H54 (cell line): ENCODE results near the gene DHX35.

Experiments
- DNase-seq: peaks from one replicate; pipeline ENCODE4 v3.0.0; 2011; ENCODE audit warnings: low spot score, mixed read lengths; ENCODE audit not compliant: insufficient read length
- FAIRE-seq: peaks from 3 replicates; lab custom pipeline; 2011; peaks lifted over from hg19 to GRCh38; lab: Jason Lieb, UNC
- POLR2A ChIP-seq: IDR thresholded peaks from 2 replicates; pipeline ENCODE4 v1.6.1; 2011; ENCODE audit warnings: low read depth, mild to moderate bottlenecking, low read length

DHX35 gene, protein sequence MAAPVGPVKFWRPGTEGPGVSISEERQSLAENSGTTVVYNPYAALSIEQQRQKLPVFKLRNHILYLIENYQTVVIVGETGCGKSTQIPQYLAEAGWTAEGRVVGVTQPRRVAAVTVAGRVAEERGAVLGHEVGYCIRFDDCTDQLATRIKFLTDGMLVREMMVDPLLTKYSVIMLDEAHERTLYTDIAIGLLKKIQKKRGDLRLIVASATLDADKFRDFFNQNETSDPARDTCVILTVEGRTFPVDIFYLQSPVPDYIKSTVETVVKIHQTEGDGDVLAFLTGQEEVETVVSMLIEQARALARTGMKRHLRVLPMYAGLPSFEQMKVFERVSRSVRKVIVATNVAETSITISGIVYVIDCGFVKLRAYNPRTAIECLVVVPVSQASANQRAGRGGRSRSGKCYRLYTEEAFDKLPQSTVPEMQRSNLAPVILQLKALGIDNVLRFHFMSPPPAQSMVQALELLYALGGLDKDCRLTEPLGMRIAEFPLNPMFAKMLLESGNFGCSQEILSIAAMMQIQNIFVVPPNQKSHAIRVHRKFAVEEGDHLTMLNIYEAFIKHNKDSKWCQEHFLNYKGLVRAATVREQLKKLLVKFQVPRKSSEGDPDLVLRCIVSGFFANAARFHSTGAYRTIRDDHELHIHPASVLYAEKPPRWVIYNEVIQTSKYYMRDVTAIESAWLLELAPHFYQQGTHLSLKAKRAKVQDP

DNA sequence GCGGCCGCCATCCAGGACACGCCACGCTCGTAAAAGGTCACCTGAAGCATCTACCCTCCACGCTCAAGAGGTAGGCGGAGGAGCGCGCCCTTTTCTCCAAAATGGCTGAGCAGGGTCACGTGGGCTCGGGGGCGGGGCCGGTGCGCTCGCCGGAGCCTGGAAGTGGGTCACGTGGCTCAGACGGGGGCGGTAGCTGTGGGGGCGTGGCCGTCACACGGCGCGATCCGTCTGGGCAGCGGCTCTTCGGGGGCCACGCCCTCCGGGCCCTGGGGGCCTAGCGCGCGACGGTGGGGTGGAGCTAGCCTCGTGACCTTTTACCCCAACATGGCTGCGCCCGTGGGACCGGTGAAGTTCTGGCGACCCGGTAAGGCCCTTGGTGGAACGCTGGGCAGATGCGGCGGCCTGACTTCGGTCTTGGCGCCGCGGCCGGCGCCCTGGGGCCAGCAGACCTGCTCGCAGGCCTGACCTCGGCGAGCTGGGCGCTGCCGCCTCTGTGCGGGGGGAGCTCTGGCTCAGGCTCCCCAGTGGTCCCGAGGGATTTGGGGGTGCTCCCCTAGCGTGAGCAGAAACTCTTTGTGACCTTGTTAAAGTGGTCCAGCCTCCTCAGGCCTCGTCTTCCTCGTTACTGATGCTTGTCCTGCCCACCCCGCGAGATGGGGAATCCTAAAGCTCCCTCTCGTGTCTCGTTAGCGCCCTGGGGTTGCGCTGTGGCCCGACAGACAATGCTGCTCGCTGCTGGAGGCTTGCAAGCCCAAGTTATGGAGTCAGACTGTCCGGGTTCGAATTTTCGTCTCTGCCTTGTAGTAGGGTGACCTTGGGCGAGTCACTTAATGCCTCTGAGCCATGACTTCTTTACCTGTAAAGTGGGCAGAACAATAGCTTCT lies at the start of gene DHX35:
TSS of gene DHX35 (plus strand) at position 301 of the 884 bp plus-strand sequence. CDS start at position 325, 24 bp downstream.
- TF ChIP-seq POLR2A, result peak; percentile 62
- FAIRE-seq, result peak; percentile 61
- DNase-seq, result peak; percentile 94

DNA sequence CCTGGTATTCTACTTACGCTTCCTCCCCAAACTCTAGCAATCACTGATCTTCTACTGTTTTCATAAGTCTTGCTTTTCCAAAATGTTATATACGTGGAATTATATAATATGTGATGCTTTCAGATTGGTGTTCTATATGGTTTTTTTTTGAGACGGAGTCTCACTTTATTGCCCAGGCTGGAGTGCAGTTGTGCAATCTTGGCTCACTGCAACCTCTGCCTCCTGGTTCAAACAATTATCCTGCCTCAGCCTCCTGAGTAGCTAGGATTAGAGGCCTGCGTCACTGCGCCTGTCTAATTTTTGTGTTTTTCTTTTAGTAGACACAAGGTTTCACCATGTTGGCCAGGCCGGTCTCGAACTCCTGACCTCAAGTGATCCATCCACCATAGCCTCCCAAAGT lies 46.8 kb upstream of the DHX35 start:
- DNase-seq, result no peak

DNA sequence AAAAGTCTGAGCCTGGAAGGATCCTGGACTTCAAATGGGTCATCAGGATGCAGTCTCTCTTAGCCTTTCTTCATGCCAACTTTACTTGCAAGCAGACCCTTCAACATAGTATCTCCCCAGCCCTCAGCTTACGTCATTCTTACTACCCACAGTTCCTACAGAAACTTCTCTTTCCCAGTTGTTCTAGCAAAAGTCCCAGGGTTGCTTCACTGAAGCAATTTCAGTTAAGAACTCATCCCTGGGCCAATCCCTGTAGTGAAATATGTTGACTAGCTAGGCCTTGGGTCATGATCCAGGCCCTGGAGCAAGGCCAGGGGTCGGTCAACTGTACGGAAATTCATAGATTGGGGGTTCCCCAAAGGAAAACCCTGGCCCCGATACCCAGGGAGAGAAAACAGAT lies 44.5 kb upstream of the DHX35 start:
- FAIRE-seq, result no peak
- no peak for TF ChIP-seq POLR2A
- no peak for DNase-seq

More for the DNA sequence above, 46.8 kb upstream of the DHX35 start:
- TF ChIP-seq POLR2A, result no peak
- no peak for FAIRE-seq

DNA sequence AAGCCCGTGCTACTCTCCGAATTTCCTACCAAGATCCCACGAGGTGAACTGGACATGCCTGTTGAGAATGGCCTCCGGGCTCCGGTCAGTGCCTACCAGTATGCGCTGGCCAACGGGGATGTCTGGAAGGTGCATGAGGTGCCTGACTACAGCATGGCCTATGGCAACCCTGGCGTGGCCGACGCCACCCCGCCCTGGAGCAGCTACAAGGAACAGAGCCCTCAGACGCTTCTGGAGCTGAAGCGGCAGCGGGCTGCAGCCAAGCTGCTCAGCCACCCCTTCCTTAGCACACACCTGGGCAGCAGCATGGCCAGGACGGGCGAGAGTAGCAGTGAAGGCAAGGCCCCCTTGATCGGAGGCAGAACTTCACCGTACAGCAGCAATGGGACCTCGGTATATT lies 44.0 kb upstream of the DHX35 start:
- DNase-seq, result no peak
- no peak for TF ChIP-seq POLR2A
- no peak for FAIRE-seq

DNA sequence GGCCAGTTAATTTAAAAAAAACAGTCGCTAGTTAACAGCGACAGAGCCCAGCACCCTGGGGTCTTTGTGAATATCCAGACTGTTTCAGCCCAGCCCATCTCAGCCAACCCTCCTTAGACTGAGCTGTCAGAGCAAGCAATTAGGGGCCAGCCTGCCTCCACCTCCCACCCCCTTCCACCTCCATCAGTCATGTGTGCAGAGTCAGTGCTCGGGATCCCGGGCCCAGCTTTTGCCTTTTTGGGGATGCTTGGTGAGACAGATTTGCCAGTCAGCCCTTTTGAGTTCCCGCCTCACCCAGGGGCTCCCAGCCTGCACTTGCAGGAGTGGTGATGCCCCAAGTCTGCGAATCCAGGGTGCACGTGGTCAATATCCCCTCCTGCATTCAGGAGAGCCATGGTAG lies 42.5 kb upstream of the DHX35 start:
- no peak for TF ChIP-seq POLR2A
- DNase-seq (no peak), FAIRE-seq (no peak)

DNA sequence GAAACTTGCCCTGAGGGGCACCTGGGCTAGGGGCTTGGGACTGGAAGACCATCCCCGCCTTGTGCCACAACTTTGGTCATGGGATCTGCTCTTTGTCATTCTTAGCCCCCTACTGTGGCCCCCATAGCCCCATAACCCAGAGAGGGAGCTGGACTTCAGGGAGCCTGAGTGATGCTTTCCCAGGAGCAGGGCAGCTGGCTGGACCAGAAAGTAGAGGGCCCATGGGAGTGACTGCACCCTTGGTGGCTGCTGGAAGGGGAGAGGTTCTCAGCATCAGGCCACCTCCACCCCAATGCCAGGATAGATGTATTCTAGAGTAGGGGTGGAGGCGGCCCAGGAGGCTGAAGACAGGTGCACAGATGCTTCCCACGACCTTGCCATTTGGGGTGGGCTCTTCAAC lies 41.7 kb upstream of the DHX35 start:
- DNase-seq, result no peak
- no peak for TF ChIP-seq POLR2A
- FAIRE-seq, result no peak

DNA sequence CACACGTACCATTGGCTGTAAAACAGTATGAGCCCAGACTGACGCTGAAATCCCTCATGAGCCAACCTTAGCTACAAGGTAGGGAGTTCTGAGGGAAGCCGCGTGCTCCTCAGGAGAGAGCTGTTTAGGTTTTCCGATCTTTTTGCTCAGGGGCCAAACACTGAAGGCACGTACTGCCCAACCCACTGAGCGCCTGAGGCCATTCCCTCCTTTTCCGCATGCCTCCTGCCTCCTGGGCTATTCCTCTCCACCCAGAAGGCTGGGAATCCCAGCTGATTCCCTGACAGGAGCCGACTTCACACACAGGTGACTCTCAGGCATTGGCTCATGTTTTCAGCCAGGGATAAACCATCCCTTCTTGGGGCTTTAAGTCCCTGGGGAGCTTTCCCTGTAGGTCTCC lies 41.3 kb upstream of the DHX35 start:
- TF ChIP-seq POLR2A, result no peak
- DNase-seq (no peak), FAIRE-seq (no peak)

DNA sequence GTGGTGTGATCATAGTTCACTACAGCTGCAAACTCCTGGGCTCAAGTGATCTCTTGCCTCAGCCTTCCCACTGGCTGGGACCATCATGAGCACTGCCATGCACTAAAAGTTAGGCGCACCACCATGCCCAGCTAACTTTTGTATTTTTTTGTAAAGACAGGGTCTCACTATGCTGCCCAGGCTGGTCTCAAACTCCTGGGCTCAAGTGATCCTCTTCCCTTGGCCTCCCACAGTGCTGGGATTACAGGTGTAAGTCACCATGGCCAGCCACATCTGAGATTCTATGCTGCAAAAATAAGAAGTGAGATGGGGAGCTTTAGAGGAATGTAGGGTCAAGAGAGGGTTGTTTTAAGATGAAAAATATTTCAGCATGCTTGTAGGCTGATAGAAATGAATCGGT lies 37.4 kb upstream of the DHX35 start:
- no peak for TF ChIP-seq POLR2A
- DNase-seq, result no peak
- no peak for FAIRE-seq

DNA sequence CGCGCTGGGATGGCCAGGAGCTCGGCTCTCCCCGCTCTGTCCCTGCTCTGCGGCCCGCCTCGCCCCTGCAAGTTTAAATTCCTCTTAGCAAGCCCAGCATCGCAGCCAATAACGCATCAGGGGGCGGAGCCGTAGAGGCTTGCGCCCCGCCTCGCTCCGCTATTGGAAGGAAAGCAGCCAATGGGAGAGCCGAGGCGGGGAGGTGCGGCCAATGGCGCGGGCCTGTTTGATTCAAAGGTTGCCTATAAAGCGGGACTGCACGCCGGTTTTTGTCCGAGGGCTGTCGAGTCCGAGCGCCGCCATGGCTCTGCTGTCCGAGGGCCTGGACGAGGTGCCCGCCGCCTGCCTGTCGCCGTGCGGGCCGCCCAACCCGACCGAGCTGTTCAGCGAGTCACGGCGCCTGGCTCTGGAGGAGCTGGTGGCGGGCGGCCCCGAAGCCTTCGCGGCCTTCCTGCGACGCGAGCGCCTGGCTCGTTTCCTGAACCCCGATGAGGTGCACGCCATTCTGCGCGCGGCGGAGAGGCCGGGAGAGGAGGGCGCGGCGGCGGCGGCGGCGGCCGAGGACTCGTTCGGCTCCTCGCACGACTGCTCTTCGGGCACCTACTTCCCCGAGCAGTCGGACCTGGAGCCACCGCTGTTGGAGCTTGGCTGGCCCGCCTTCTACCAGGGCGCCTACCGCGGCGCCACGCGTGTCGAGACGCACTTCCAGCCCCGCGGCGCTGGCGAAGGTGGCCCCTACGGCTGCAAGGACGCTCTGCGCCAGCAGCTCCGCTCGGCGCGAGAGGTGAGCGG lies 35.8 kb upstream of the DHX35 start, which contains the start of gene FAM83D:
TSS of gene FAM83D (plus strand) at position 276 of the 792 bp plus-strand sequence. CDS start at position 302, 26 bp downstream.
- peak; percentile 96 for DNase-seq
- peak; percentile 97 for TF ChIP-seq POLR2A
- FAIRE-seq, result no peak

DNA sequence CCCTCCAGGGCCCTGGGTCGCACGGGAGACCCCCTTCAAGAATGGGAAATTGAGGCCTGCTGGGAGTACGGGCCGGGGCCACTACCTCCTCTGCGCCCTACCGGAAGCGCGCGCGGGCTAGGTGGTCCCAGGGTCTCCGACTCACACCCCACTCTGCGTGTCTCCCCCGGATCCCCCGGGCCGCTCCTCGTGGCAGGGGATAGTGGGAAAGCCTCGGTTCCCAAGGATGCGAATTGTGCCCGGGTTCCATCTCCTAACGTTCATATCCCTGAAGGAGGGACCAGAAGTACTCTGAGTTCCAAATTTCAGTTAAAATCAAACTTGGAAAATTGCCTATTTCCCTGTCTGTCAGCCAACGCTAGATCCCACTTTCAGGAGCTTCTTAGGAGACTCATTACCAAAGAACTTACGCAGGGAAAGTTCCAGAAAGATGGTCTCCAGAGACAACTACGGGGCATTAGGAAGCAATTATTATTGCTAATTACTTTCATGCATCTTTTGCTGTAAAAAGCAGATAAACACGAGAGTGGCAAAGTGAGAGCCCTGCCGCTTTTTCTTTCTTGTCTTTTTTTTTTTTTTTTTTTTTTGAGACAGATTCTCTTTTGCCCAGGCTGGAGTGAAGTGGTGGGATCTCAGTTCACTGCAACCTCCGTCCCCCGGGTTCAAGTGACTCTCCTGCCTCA lies 35.1 kb upstream of the DHX35 start:
- no peak for FAIRE-seq

DNA sequence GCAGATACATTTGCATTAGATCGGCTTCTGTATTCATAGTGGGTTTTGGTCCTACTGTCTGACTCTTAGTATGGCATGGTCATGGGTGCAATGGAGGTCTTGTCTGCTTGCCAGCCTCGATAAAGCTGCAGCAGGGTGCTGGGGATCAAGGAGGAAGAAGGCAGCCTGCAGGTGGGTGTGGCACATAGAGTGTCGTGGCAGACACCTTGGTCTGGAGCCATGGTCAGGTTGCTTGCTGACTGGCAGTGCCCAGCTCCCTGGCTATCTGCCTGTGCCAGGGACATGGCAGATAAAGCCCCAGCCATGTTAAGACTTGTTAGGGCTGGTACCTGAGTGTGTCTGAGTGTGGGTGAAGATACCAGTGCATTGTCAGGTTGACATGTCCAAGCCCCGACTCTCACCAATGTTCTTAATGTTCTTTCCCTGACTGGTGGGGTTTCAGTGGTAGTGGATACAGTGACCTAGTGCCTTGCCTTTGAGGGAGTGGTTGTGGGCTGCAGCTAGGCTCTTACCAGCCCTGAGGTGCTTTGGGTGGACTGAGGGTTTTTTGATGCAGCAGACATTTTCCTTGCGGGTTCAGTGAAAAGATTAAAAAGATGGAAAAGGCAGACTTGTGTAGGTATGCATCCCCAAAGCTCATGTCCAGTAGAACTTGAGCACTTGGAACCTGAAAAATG lies 34.1 kb upstream of the DHX35 start:
- FAIRE-seq, result no peak
- no peak for TF ChIP-seq POLR2A
- no peak for DNase-seq

More for the DNA sequence above, 35.1 kb upstream of the DHX35 start:
- no peak for TF ChIP-seq POLR2A
- DNase-seq, result no peak

DNA sequence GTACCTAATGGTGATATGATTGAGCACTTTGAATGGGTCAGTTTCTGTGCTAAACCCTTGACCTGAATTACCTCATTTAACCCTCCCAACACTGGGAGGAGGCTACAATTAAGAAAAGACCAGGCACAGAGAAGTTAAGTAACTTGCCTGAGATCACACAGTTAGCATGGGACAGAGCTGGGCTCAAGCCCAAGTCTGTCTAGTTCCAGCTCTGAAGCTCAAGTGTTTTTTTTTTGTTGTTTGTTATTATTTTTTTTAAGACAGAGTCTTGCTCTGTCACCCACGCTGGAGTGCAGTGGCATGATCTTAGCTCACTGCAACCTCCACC lies 31.9 kb upstream of the DHX35 start:
- FAIRE-seq (no peak), DNase-seq (no peak)
- TF ChIP-seq POLR2A, result no peak
